HL-60 (cell line): ENCODE data around the gene ENOX1.

Experiments used
- GABPA ChIP-seq: IDR thresholded peaks from 2 replicates; pipeline ENCODE4 v1.6.1; 2012; ENCODE audit warnings: low read depth
- REST ChIP-seq: IDR thresholded peaks from 2 replicates; pipeline ENCODE4 v1.6.1; 2012; ENCODE audit warnings: low read depth; ENCODE audit not compliant: insufficient replicate concordance
- TF ChIP-seq, protein P1 (sequence below): IDR thresholded peaks from one replicate; pipeline ENCODE4 v1.5.1; 2011; ENCODE audit warnings: low read length, control low read depth, inconsistent platforms; ENCODE audit not compliant: insufficient read depth

DNA sequence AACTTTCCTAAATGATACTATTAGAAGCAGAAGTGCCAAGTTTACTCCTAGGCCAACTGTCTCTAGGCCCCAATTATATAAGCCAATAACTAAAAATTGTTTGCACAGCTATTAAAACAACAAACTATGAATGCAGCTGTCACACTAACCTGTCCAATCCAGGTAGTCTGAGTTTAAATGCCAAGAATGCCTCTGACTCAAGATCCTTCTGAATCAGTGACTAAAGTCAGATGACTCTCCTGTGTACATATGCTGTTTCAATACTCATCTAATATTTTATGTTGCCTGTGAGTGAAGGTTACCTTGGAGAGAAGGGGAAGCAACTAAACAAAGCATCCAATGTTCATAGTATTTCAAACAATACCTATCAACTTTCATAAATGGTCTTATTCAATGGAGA lies 257.0 kb downstream of the ENOX1 start:
- TF ChIP-seq, protein P1, sequence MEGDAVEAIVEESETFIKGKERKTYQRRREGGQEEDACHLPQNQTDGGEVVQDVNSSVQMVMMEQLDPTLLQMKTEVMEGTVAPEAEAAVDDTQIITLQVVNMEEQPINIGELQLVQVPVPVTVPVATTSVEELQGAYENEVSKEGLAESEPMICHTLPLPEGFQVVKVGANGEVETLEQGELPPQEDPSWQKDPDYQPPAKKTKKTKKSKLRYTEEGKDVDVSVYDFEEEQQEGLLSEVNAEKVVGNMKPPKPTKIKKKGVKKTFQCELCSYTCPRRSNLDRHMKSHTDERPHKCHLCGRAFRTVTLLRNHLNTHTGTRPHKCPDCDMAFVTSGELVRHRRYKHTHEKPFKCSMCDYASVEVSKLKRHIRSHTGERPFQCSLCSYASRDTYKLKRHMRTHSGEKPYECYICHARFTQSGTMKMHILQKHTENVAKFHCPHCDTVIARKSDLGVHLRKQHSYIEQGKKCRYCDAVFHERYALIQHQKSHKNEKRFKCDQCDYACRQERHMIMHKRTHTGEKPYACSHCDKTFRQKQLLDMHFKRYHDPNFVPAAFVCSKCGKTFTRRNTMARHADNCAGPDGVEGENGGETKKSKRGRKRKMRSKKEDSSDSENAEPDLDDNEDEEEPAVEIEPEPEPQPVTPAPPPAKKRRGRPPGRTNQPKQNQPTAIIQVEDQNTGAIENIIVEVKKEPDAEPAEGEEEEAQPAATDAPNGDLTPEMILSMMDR: no peak
- TF ChIP-seq REST: no peak
- TF ChIP-seq GABPA: no peak
